IPS-15b (cell line): ENCODE results near the gene USP21.
"Not testable (repeated sequence)": the region's sequence is repeated elsewhere in the genome, so short reads cannot be mapped to it uniquely, and the experiment has no call there.

Source experiments
- H3K27me3 ChIP-seq: one replicate; pipeline ENCODE4 v1.6.1; 2013; ENCODE audit warnings: low read length; ENCODE audit not compliant: control insufficient read depth, insufficient read depth
- H3K36me3 ChIP-seq: one replicate; pipeline ENCODE4 v1.6.1; 2013; ENCODE audit warnings: low read length; ENCODE audit not compliant: control insufficient read depth, insufficient read depth
- H3K4me1 ChIP-seq: one replicate; pipeline ENCODE4 v1.6.1; 2013; ENCODE audit warnings: mild to moderate bottlenecking, low read length; ENCODE audit not compliant: control insufficient read depth, insufficient read depth
- H3K4me3 ChIP-seq: one replicate; pipeline ENCODE4 v1.5.1; 2013; ENCODE audit warnings: low read depth, low read length
- H3K9ac ChIP-seq: one replicate; pipeline ENCODE4 v1.6.1; 2013; ENCODE audit warnings: low read depth, mild to moderate bottlenecking, low read length
- H3K9me3 ChIP-seq: one replicate; pipeline ENCODE4 v1.6.1; 2013; ENCODE audit warnings: mild to moderate bottlenecking, low read length; ENCODE audit not compliant: control insufficient read depth, insufficient read depth

The USP21 gene

GRCh38 chr1:161159087-161159912 lies at the start of gene USP21:
Gene USP21, plus strand, starts transcription at chr1:161159500. Its CDS starts 1,141 bp downstream, at chr1:161160641.
- no peaks in the 10 kb centered on the region for H3K27me3 ChIP-seq
- no peaks in the 10 kb centered on the region for H3K9me3 ChIP-seq
- peaks cover 10% of the 10 kb centered on the region for H3K36me3 ChIP-seq
- H3K9ac ChIP-seq, result peak within 1 kb of the TSS; percentile 80
- no peaks in the 10 kb centered on the region for H3K4me1 ChIP-seq
- peak within 1 kb of the TSS; percentile 60 for H3K4me3 ChIP-seq

GRCh38 chr1:161111117-161111516 lies 48.2 kb upstream of the USP21 start:
- Histone ChIP-seq H3K36me3 (no peaks in the 10 kb centered on the region), H3K27me3 (no peaks in the 10 kb centered on the region), H3K9me3 (no peaks in the 10 kb centered on the region), H3K9ac (no peak overlapping the region), H3K4me3 (no peak overlapping the region), H3K4me1 (no peaks in the 10 kb centered on the region)

- Histone ChIP-seq H3K4me3 (no peak overlapping the region), H3K4me1 (no peaks in the 10 kb centered on the region), H3K36me3 (no peaks in the 10 kb centered on the region), H3K9ac (no peak overlapping the region), H3K27me3 (no peaks in the 10 kb centered on the region), H3K9me3 (no peaks in the 10 kb centered on the region)
Observed at GRCh38 chr1:161111527-161111926, 47.8 kb upstream of the USP21 start.

- peaks cover 3% of the 10 kb centered on the region for H3K4me1 ChIP-seq
- H3K4me3 ChIP-seq, result no peak overlapping the region
- H3K9me3 ChIP-seq, result no peaks in the 10 kb centered on the region
- no peaks in the 10 kb centered on the region for H3K36me3 ChIP-seq
- no peaks in the 10 kb centered on the region for H3K27me3 ChIP-seq
- H3K9ac ChIP-seq, result no peak overlapping the region
Observed at GRCh38 chr1:161113915-161114314, 45.4 kb upstream of the USP21 start.

GRCh38 chr1:161114556-161114955 lies 44.7 kb upstream of the USP21 start:
- Histone ChIP-seq H3K9ac (no peak overlapping the region), H3K4me3 (no peak overlapping the region), H3K9me3 (no peaks in the 10 kb centered on the region), H3K4me1 (peaks cover 9% of the 10 kb centered on the region), H3K27me3 (no peaks in the 10 kb centered on the region), H3K36me3 (no peaks in the 10 kb centered on the region)

- Histone ChIP-seq H3K9ac (no peak overlapping the region), H3K4me3 (no peak overlapping the region), H3K27me3 (no peaks in the 10 kb centered on the region), H3K36me3 (no peaks in the 10 kb centered on the region), H3K9me3 (no peaks in the 10 kb centered on the region), H3K4me1 (peaks cover 11% of the 10 kb centered on the region)
Observed at GRCh38 chr1:161115132-161115711, 44.1 kb upstream of the USP21 start.

- H3K9me3 ChIP-seq, H3K27me3 ChIP-seq, H3K4me3 ChIP-seq, H3K36me3 ChIP-seq, H3K9ac ChIP-seq: not testable (repeated sequence)
- peaks cover 11% of the 10 kb centered on the region for H3K4me1 ChIP-seq
Observed at GRCh38 chr1:161115961-161116360, 43.3 kb upstream of the USP21 start.

GRCh38 chr1:161117759-161118581 lies 41.3 kb upstream of the USP21 start, which contains the start of the genes NIT1 and PFDN2:
Gene NIT1, plus strand, starts transcription at chr1:161118105. Its CDS starts 72 bp downstream, at chr1:161118177.
Gene PFDN2, minus strand, starts transcription at chr1:161118037. Its CDS starts 11 bp downstream, at chr1:161118026.
- H3K4me1 ChIP-seq, result peaks cover 11% of the 10 kb centered on the region
- H3K36me3 ChIP-seq, result peaks cover 22% of the 10 kb centered on the region
- H3K9ac ChIP-seq, result peak within 1 kb of the TSS; percentile 90
- H3K4me3 ChIP-seq, result peak within 1 kb of the TSS; percentile 100
- H3K9me3 ChIP-seq, result no peaks in the 10 kb centered on the region
- H3K27me3 ChIP-seq, result no peaks in the 10 kb centered on the region

- Histone ChIP-seq H3K36me3 (peaks cover 31% of the 10 kb centered on the region), H3K4me3 (peak overlapping the region; percentile 100), H3K9ac (no peak overlapping the region)
Observed at GRCh38 chr1:161119092-161119903, 40.0 kb upstream of the USP21 start.

GRCh38 chr1:161121042-161121650 lies 38.2 kb upstream of the USP21 start:
- Histone ChIP-seq H3K36me3 (peaks cover 32% of the 10 kb centered on the region), H3K9ac (no peak overlapping the region), H3K4me1 (peaks cover 11% of the 10 kb centered on the region), H3K9me3 (no peaks in the 10 kb centered on the region), H3K27me3 (no peaks in the 10 kb centered on the region), H3K4me3 (no peak overlapping the region)

More at GRCh38 chr1:161119092-161119903, 40.0 kb upstream of the USP21 start:
- no peaks in the 10 kb centered on the region for H3K27me3 ChIP-seq
- H3K4me1 ChIP-seq, result peaks cover 11% of the 10 kb centered on the region
- no peaks in the 10 kb centered on the region for H3K9me3 ChIP-seq
